22Rv1 (cell line): ENCODE data around the gene RFX4.

ENCODE experiments used
- ZFX ChIP-seq: fragments of 450-650 bp; IDR thresholded peaks from 2 replicates; pipeline ENCODE4 v1.6.1; 2017; ENCODE audit warnings: antibody characterized with exemption, borderline replicate concordance
- TF ChIP-seq, protein P1 (sequence below): fragments of 450-650 bp; IDR thresholded peaks from 2 replicates; pipeline ENCODE4 v1.5.1; 2017; ENCODE audit warnings: mild to moderate bottlenecking

DNA sequence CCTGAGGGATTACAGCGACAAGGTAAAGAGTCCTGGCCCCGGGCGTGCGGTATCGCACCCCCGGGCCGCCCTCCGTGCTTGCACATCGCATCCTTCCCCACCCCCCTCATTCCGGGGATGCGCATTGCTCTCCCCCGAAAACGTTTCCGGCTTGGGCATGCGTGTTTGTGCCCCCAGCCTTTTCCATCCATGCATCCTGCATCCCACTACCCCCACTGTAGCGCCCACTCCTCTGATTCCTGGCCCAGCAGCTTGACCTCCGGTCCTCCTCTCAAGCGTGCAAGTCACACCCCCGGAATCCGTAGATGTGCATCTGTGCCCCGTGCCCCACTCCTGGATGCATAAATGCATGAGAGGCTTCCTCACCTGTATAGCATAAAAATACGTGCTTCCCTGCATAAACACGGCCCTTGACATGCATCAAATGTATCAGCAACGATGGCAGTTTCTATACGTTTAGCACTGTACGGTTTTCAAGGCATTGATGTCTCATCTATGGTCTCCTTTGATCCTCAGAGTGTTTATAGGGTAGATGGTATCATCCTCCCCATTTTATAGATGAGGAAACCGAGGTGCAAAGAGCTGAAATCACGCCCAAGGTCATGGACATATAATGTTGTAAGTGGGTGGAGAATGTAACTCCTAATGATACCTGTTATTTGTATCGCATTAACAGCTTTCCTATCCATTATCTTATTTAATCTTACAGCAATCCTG, 192.2 kb downstream of the RFX4 start:
- TF ChIP-seq, protein P1, sequence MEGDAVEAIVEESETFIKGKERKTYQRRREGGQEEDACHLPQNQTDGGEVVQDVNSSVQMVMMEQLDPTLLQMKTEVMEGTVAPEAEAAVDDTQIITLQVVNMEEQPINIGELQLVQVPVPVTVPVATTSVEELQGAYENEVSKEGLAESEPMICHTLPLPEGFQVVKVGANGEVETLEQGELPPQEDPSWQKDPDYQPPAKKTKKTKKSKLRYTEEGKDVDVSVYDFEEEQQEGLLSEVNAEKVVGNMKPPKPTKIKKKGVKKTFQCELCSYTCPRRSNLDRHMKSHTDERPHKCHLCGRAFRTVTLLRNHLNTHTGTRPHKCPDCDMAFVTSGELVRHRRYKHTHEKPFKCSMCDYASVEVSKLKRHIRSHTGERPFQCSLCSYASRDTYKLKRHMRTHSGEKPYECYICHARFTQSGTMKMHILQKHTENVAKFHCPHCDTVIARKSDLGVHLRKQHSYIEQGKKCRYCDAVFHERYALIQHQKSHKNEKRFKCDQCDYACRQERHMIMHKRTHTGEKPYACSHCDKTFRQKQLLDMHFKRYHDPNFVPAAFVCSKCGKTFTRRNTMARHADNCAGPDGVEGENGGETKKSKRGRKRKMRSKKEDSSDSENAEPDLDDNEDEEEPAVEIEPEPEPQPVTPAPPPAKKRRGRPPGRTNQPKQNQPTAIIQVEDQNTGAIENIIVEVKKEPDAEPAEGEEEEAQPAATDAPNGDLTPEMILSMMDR = no peak
- no peak for TF ChIP-seq ZFX
